K562 (cell line): ENCODE results near the gene ITSN1. TPM values are rescaled to one million over a fixed set of nuclear protein-coding genes. Genes with fewer than 3 reads are reported as not detected.

Source experiments
- ATAC-seq: fragments of 200-7000 bp; cut with Tn5 transposase; 3 replicates; pipeline ENCODE4 v1.9.1; 2020; ENCODE audit warnings: moderate library complexity
- BruUV-seq: library from RNA; stranded (reverse); fragments of 400-500 nt; replicated peaks from 2 replicates; lab custom pipeline; 2021; lab: Mats Ljungman, UMichigan
- CTCF ChIA-PET: fragments of 300-600 bp; formaldehyde crosslinking; extraction: SDS; loops from one replicate; lab custom pipeline; 2021; ENCODE audit warnings: low intra/inter-chr PET ratio; lab: Yijun Ruan, JAX
- POLR2A ChIA-PET: fragments of 300-600, 350-650 bp; sonication (Branson Sonifier 250); formaldehyde crosslinking; extraction: SDS; loops from one replicate; lab custom pipeline; 2021; ENCODE audit warnings: antibody characterized with exemption, inconsistent platforms; lab: Yijun Ruan, JAX
- DNase-seq, 4 experiments: peaks; one replicate each; pipeline versions ENCODE4 v3.0.0 to v3.0.0-alpha.2; 2011 to 2018; ENCODE audit warnings: low spot score in 3 of 4, mixed read lengths in 3 of 4; ENCODE audit errors: extremely low read depth in 1 of 4
- FAIRE-seq: peaks from 2 replicates; lab custom pipeline; 2011; peaks lifted over from hg19 to GRCh38; lab: Jason Lieb, UNC
- H2AFZ ChIP-seq: 2 replicates; pipeline ENCODE4 v1.6.0; 2011; ENCODE audit warnings: low read depth, low read length, control low read depth, inconsistent platforms
- H3K27ac ChIP-seq: fragments of 200-600 bp; 3 replicates; pipeline ENCODE4 v1.8.0; 2011; ENCODE audit warnings: low read depth, mild to moderate bottlenecking, control low read depth, inconsistent platforms, low read length, moderate library complexity, mixed read lengths; ENCODE audit errors: extremely low read depth
- H3K27me3 ChIP-seq, 2 experiments: fragments of 300-600 bp in 1 of 2; 2 replicates in 1 of 2; 3 replicates in 1 of 2; pipeline versions ENCODE4 v1.6.0 to v1.8.0; 2011; ENCODE audit warnings: inconsistent platforms in 2 of 2, low read length in 2 of 2, mild to moderate bottlenecking in 1 of 2, mixed read lengths in 1 of 2, moderate library complexity in 1 of 2; ENCODE audit not compliant: control insufficient read depth in 2 of 2, insufficient read depth in 2 of 2
- H3K36me3 ChIP-seq: fragments of 300-600 bp; 3 replicates; pipeline ENCODE4 v1.8.0; 2011; ENCODE audit warnings: mild to moderate bottlenecking, low read length, inconsistent platforms; ENCODE audit not compliant: control insufficient read depth, insufficient read depth
- H3K4me1 ChIP-seq, 2 experiments: fragments of 200-600 bp in 1 of 2; replicated peaks in 1 of 2; 2 replicates in 1 of 2; 3 replicates in 1 of 2; pipeline versions ENCODE4 v1.5.1 to v1.8.0; 2011; ENCODE audit warnings: inconsistent platforms in 2 of 2, low read length in 2 of 2, mild to moderate bottlenecking in 1 of 2, mixed read lengths in 1 of 2, moderate library complexity in 1 of 2; ENCODE audit not compliant: control insufficient read depth in 2 of 2, insufficient read depth in 2 of 2
- H3K4me2 ChIP-seq: 2 replicates; pipeline ENCODE4 v1.6.1; 2011; ENCODE audit warnings: low read length, control low read depth, inconsistent platforms, mixed read lengths; ENCODE audit not compliant: insufficient read depth
- H3K4me3 ChIP-seq: fragments of 200-600 bp; sonication (generic), shearing (Covaris generic); 2 replicates; pipeline ENCODE4 v1.5.1; 2016; ENCODE audit warnings: control low read depth, inconsistent platforms
- H3K79me2 ChIP-seq: fragments of 200-600 bp; 3 replicates; pipeline ENCODE4 v1.8.0; 2011; ENCODE audit warnings: low read length, inconsistent platforms; ENCODE audit not compliant: control insufficient read depth, insufficient read depth
- H3K9ac ChIP-seq, 2 experiments: 2 replicates each; pipeline versions ENCODE4 v1.6.0 to v1.6.1; 2011; ENCODE audit warnings: low read depth in 2 of 2, low read length in 2 of 2, control low read depth in 1 of 2, inconsistent platforms in 1 of 2, mild to moderate bottlenecking in 1 of 2, mixed read lengths in 1 of 2; ENCODE audit not compliant: insufficient read depth in 1 of 2
- H3K9me1 ChIP-seq: one replicate; pipeline ENCODE4 v1.6.0; 2011; ENCODE audit warnings: inconsistent platforms, mild to moderate bottlenecking, low read length, moderate library complexity; ENCODE audit not compliant: control insufficient read depth, insufficient read depth
- H3K9me3 ChIP-seq: replicated peaks from 2 replicates; pipeline ENCODE4 v1.5.1; 2011; ENCODE audit warnings: low read depth, low read length, inconsistent platforms; ENCODE audit not compliant: control insufficient read depth, insufficient read depth
- H4K20me1 ChIP-seq: replicated peaks from 2 replicates; pipeline ENCODE4 v1.6.1; 2011; ENCODE audit warnings: low read length, inconsistent platforms, mixed read lengths; ENCODE audit not compliant: control insufficient read depth, insufficient read depth
- ARID3B ChIP-seq: fragments of 250-450 bp; sonication (Bioruptor Pico); IDR thresholded peaks from 2 replicates; pipeline ENCODE4 v1.4.0; 2020; ENCODE audit warnings: borderline replicate concordance
- CBX3 ChIP-seq, 2 experiments: IDR thresholded peaks; 1 replicate in 1 of 2; 2 replicates in 1 of 2; pipeline ENCODE4 v1.6.1; 2012; ENCODE audit warnings: inconsistent platforms in 2 of 2, low read length in 2 of 2, borderline replicate concordance in 1 of 2, control low read depth in 1 of 2
- ELK1 ChIP-seq: sonication (generic); formaldehyde crosslinking; IDR thresholded peaks from 2 replicates; pipeline ENCODE4 v1.8.1; 2022; ENCODE audit warnings: missing genetic modification reagents
- EZH2 ChIP-seq: IDR thresholded peaks from 2 replicates; pipeline ENCODE4 v1.6.1; 2012; ENCODE audit warnings: low read depth, mild to moderate bottlenecking, inconsistent platforms, low read length, borderline replicate concordance
- MED1 ChIP-seq: sonication (generic); formaldehyde crosslinking; IDR thresholded peaks from 2 replicates; pipeline ENCODE4 v1.8.1; 2023; ENCODE audit warnings: missing genetic modification reagents, borderline replicate concordance
- MTA1 ChIP-seq: fragments of 450-650 bp; IDR thresholded peaks from 2 replicates; pipeline ENCODE4 v1.6.1; 2017; ENCODE audit warnings: borderline replicate concordance
- NR2C2 ChIP-seq, 2 experiments: fragments of 200-800 bp in 1 of 2; sonication (Bioruptor generic) in 1 of 2; sonication (generic) in 1 of 2; formaldehyde crosslinking in 1 of 2; IDR thresholded peaks; 2 replicates each; pipeline versions ENCODE4 v1.6.1 to v1.8.0; 2016 to 2022; ENCODE audit warnings: mild to moderate bottlenecking in 1 of 2, missing compliant biosample characterization in 1 of 2, missing genetic modification characterization in 1 of 2, missing genetic modification reagents in 1 of 2
- SLC30A9 ChIP-seq: fragments of 250-450 bp; sonication (Bioruptor Pico); IDR thresholded peaks from 2 replicates; pipeline ENCODE4 v1.8.0; 2022; ENCODE audit warnings: mild to moderate bottlenecking, moderate library complexity
- SRSF3 ChIP-seq: fragments of 200-400 bp; formaldehyde crosslinking; IDR thresholded peaks from 2 replicates; pipeline ENCODE4 v1.6.1; 2016; ENCODE audit warnings: mild to moderate bottlenecking, low read length, moderate library complexity; ENCODE audit not compliant: insufficient read depth
- WGBS: fragments of 100-300 bp; shearing (Covaris generic); methylation state at CpG from one replicate; pipeline ENCODE4 v1.1.6; 2016; ENCODE audit warnings: low coverage, mixed read lengths; ENCODE audit not compliant: insufficient coverage; ENCODE audit errors: missing lambda C conversion rate; 5-methylcytosine and 5-hydroxymethylcytosine counted together
- in situ Hi-C: fragments of 300-500 bp; cut with MboI; formaldehyde crosslinking; loops from 4 replicates; pipeline ENCODE4 v1.15.0; 2018; ENCODE audit warnings: inconsistent platforms, mixed read lengths
- intact Hi-C: fragments of 100-400 bp; cut with micrococcal nuclease; formaldehyde crosslinking; loops from 2 replicates; pipeline ENCODE4 v1.14.2; 2022
- polyA plus RNA-seq, 8 experiments: library from polyadenylated mRNA; depleted of rRNA in 4 of 8; stranded (reverse) in 5 of 8; unstranded in 3 of 8; fragments of >200 nt; fragmentation: Nextera tagmentation in 2 of 8; fragmentation: Illumina TruSeq in 1 of 8; extraction: Ambion mirVana in 2 of 8; extraction: Trizol in 1 of 8; gene quantifications; 2 replicates each; pipeline versions ENCODE4 v1.2.1 to v1.2.3, GENCODE V29; 2011 to 2014; ENCODE audit warnings: inconsistent platforms in 1 of 8, missing spikeins in 1 of 8
- total RNA-seq, 7 experiments: library from RNA; depleted of rRNA in 6 of 7; stranded (reverse); fragments of >200 nt in 6 of 7; fragmentation: Illumina TruSeq in 2 of 7; extraction: Trizol in 2 of 7; gene quantifications; 2 replicates each; pipeline versions ENCODE4 v1.2.1 to v1.2.3, GENCODE V29; 2011 to 2021; ENCODE audit warnings: low replicate concordance in 1 of 7
- TF ChIP-seq, protein P1 (sequence below), 2 experiments: fragments of 200-800 bp in 1 of 2; sonication (Bioruptor generic) in 1 of 2; sonication (generic) in 1 of 2; formaldehyde crosslinking in 1 of 2; IDR thresholded peaks in 1 of 2; conservative IDR thresholded peaks in 1 of 2; 2 replicates each; pipeline versions ENCODE4 v1.5.0 to v1.6.1; 2016 to 2020; ENCODE audit warnings: missing compliant biosample characterization in 1 of 2, missing genetic modification characterization in 1 of 2, missing genetic modification reagents in 1 of 2

The ITSN1 gene
- total and polyA plus RNA-seq, 9 of the 15 experiments (the other 6 are each of a cell fraction or from before 2014, with no cell fraction given) = 1.1 to 12.6 (median 4.8) TPM

DNA sequence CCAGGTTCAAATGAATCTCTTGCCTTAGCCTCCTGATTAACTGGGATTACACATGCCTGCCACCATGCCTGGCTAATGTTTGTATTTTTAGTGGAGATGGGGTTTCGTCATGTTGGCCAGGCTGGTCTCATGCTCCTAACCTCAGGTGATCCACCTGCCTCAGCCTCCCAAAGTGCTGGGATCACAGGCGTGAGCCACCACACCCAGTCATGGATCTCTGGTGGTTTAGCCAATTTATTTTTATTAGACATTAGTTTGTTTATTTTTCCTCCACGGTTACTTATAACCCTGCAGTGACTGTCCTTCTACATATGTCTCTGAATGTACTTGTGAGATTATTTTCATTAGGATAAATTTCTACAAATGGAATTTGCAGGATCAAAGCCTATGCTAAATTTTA, 5.3 kb downstream of the ITSN1 start:
- no TSS peak for BruUV-seq
- Histone ChIP-seq H3K4me3 (no peak overlapping the region), H3K9me3 (no peaks in the 10 kb centered on the region), H3K4me1 (peaks cover 0 to 8% of the 10 kb centered on the region in 2 experiments; a peak in 2 of 5 replicates), H3K27me3 (peaks cover 4 to 14% of the 10 kb centered on the region in 2 experiments; a peak in 2 of 5 replicates), H3K36me3 (no peaks in the 10 kb centered on the region), H4K20me1 (no peaks in the 10 kb centered on the region), H3K9me1 (no peaks in the 10 kb centered on the region), H3K4me2 (no peak overlapping the region), H3K27ac (no peak overlapping the region), H3K9ac (no peak overlapping the region), H2AFZ (no peak overlapping the region), H3K79me2 (no peaks in the 10 kb centered on the region)
- intact Hi-C loops (no loop called here), in situ Hi-C loops (no loop called here)
- POLR2A ChIA-PET = no interaction called here
- no peak for DNase-seq
- no peak for FAIRE-seq
- CTCF ChIA-PET = no interaction called here
- no peak for ATAC-seq
- 21% methylated on average over 3 of the region's 3 CpGs for WGBS
- no peak for TF ChIP-seq CBX3 (IDR thresholded peaks at IDR 0.05; ENCODE audit: borderline replicate concordance in 1 of 2, low read length in 2 of 2)
- TF ChIP-seq EZH2 = no peak
- no peak for TF ChIP-seq SRSF3
- TF ChIP-seq ELK1 (CRISPR knock-in tag) = no peak

DNA sequence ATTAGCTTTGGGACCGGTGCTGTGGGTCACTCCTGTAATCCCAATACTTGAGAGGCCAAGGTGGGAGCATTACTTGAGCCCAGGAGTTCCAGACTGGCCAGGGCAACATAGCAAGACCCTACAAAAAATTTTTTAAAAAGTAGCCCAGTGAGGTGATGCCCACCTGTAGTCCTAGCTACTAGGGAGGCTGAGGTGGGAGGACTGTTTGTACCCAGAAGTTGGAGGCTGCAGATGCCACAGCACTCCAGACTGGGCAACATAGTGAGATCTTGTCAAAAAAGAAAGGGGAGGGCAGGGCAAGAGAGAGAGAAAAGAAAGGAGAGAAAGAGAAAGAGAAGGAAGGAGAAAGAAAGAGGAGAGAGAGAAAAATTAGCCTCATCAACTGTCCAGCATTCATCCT, 6.3 kb downstream of the ITSN1 start:
- POLR2A ChIA-PET = interaction anchor here (1.4 to 1.5 kb wide), 2 partner anchors 12 to 15 kb away, joined by 5 to 6 read pairs; no protein-coding TSS in a partner anchor
- H3K27ac ChIP-seq = no peak overlapping the region
- in situ Hi-C loops = no loop called here
- TF ChIP-seq MED1 (CRISPR knock-in tag) (no peak), NR2C2 (CRISPR knock-in tag; IDR thresholded peaks at IDR 0.05) (no peak), NR2C2 (tag; IDR thresholded peaks at IDR 0.05) (no peak), MTA1 (no peak), ARID3B (CRISPR knock-in tag) (no peak), SLC30A9 (CRISPR knock-in tag) (no peak)
- TF ChIP-seq, protein P1, sequence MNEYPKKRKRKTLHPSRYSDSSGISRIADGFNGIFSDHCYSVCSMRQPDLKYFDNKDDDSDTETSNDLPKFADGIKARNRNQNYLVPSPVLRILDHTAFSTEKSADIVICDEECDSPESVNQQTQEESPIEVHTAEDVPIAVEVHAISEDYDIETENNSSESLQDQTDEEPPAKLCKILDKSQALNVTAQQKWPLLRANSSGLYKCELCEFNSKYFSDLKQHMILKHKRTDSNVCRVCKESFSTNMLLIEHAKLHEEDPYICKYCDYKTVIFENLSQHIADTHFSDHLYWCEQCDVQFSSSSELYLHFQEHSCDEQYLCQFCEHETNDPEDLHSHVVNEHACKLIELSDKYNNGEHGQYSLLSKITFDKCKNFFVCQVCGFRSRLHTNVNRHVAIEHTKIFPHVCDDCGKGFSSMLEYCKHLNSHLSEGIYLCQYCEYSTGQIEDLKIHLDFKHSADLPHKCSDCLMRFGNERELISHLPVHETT (CRISPR knock-in tag; conservative IDR thresholded peaks at IDR 0.05 in 1 of 2, IDR thresholded peaks at IDR 0.05 in 1 of 2) = no peak

More for the DNA sequence above, 6.3 kb downstream of the ITSN1 start:
- no peaks in the 10 kb centered on the region for H4K20me1 ChIP-seq
- H3K79me2 ChIP-seq = no peaks in the 10 kb centered on the region
- FAIRE-seq (no peak), ATAC-seq (no peak), DNase-seq (no peak)
- no peak overlapping the region for H3K4me2 ChIP-seq
- H3K9ac ChIP-seq = no peak overlapping the region
- WGBS = 15% methylated on average over 1 of the region's 1 CpG
- H3K9me3 ChIP-seq = no peaks in the 10 kb centered on the region
- H3K36me3 ChIP-seq = no peaks in the 10 kb centered on the region
- no peak overlapping the region for H2AFZ ChIP-seq
- CTCF ChIA-PET = no interaction called here
- intact Hi-C loops = no loop called here
- no peaks in the 10 kb centered on the region for H3K4me1 ChIP-seq
- no peaks in the 10 kb centered on the region for H3K9me1 ChIP-seq
- BruUV-seq = no TSS peak
- H3K4me3 ChIP-seq = no peak overlapping the region
- H3K27me3 ChIP-seq = peaks cover 2 to 7% of the 10 kb centered on the region in 2 experiments; a peak in 2 of 5 replicates
